ENCODE measurements around the gene ROR2. TPM values are rescaled to one million over a fixed set of nuclear protein-coding genes. Genes with fewer than 3 reads are reported as not detected.
A peak's percentile ranks its signal among the peaks of the same experiment; 100 is the strongest.

Gene ROR2
- total RNA-seq, 1 experiment from 2014 or later, result 3.2 TPM

GRCh38 chr9:91689006-91689405 lies 261.0 kb downstream of the ROR2 start:
- no peak for DNase-seq (ENCODE audit: low spot score)
- in situ Hi-C loops (cut with HindIII; ENCODE audit: low sequenced_read_pairs), result no loop called here

GRCh38 chr9:91683269-91683668 lies 266.8 kb downstream of the ROR2 start:
- DNase-seq (ENCODE audit: low spot score), result no peak
- in situ Hi-C loops (cut with HindIII; ENCODE audit: low sequenced_read_pairs), result no loop called here

- DNase-seq (ENCODE audit: low spot score), result no peak
- in situ Hi-C loops (cut with HindIII; ENCODE audit: low sequenced_read_pairs), result no loop called here
Observed at GRCh38 chr9:91682806-91683205, 267.2 kb downstream of the ROR2 start.

GRCh38 chr9:91681461-91682305 lies 268.3 kb downstream of the ROR2 start:
- peak; percentile 67 for DNase-seq (ENCODE audit: low spot score)
- in situ Hi-C loops (cut with HindIII; ENCODE audit: low sequenced_read_pairs), result no loop called here

- DNase-seq (ENCODE audit: low spot score), result no peak
- in situ Hi-C loops (cut with HindIII; ENCODE audit: low sequenced_read_pairs), result no loop called here
Observed at GRCh38 chr9:91680998-91681397, 269.0 kb downstream of the ROR2 start.

- no peak for DNase-seq (ENCODE audit: low spot score)
- in situ Hi-C loops (cut with HindIII; ENCODE audit: low sequenced_read_pairs), result no loop called here
Observed at GRCh38 chr9:91680106-91680505, 269.9 kb downstream of the ROR2 start.

GRCh38 chr9:91678807-91679580 lies 271.0 kb downstream of the ROR2 start:
- DNase-seq (ENCODE audit: low spot score), result no peak
- in situ Hi-C loops (cut with HindIII; ENCODE audit: low sequenced_read_pairs), result no loop called here

- no peak for DNase-seq (ENCODE audit: low spot score)
- in situ Hi-C loops (cut with HindIII; ENCODE audit: low sequenced_read_pairs), result no loop called here
Observed at GRCh38 chr9:91677822-91678436, 272.1 kb downstream of the ROR2 start.

- no peak for DNase-seq (ENCODE audit: low spot score)
- in situ Hi-C loops (cut with HindIII; ENCODE audit: low sequenced_read_pairs), result no loop called here
Observed at GRCh38 chr9:91677331-91677730, 272.7 kb downstream of the ROR2 start.

GRCh38 chr9:91676046-91676445 lies 274.0 kb downstream of the ROR2 start:
- in situ Hi-C loops (cut with HindIII; ENCODE audit: low sequenced_read_pairs), result no loop called here
- DNase-seq (ENCODE audit: low spot score), result no peak

- DNase-seq (ENCODE audit: low spot score), result no peak
- in situ Hi-C loops (cut with HindIII; ENCODE audit: low sequenced_read_pairs), result no loop called here
Observed at GRCh38 chr9:91664663-91665062, 285.4 kb downstream of the ROR2 start.

- in situ Hi-C loops (cut with HindIII; ENCODE audit: low sequenced_read_pairs), result no loop called here
Observed at GRCh38 chr9:91663858-91664257, 286.2 kb downstream of the ROR2 start.

GRCh38 chr9:91661451-91661850 lies 288.6 kb downstream of the ROR2 start:
- DNase-seq (ENCODE audit: low spot score), result no peak
- in situ Hi-C loops (cut with HindIII; ENCODE audit: low sequenced_read_pairs), result no loop called here

More at GRCh38 chr9:91663858-91664257, 286.2 kb downstream of the ROR2 start:
- no peak for DNase-seq (ENCODE audit: low spot score)

GRCh38 chr9:91660521-91660920 lies 289.5 kb downstream of the ROR2 start:
- in situ Hi-C loops (cut with HindIII; ENCODE audit: low sequenced_read_pairs), result no loop called here
- no peak for DNase-seq (ENCODE audit: low spot score)

GRCh38 chr9:91659529-91660495 lies 290.2 kb downstream of the ROR2 start:
- peak; percentile 4 for DNase-seq (ENCODE audit: low spot score)
- in situ Hi-C loops (cut with HindIII; ENCODE audit: low sequenced_read_pairs), result no loop called here

- in situ Hi-C loops (cut with HindIII; ENCODE audit: low sequenced_read_pairs), result no loop called here
- no peak for DNase-seq (ENCODE audit: low spot score)
Observed at GRCh38 chr9:91658513-91659105, 291.4 kb downstream of the ROR2 start.

GRCh38 chr9:91657501-91657900 lies 292.5 kb downstream of the ROR2 start:
- in situ Hi-C loops (cut with HindIII; ENCODE audit: low sequenced_read_pairs), result no loop called here
- no peak for DNase-seq (ENCODE audit: low spot score)

GRCh38 chr9:91655658-91656057 lies 294.4 kb downstream of the ROR2 start:
- in situ Hi-C loops (cut with HindIII; ENCODE audit: low sequenced_read_pairs), result no loop called here
- no peak for DNase-seq (ENCODE audit: low spot score)

- in situ Hi-C loops (cut with HindIII; ENCODE audit: low sequenced_read_pairs), result no loop called here
Observed at GRCh38 chr9:91655215-91655614, 294.8 kb downstream of the ROR2 start.

More at GRCh38 chr9:91655215-91655614, 294.8 kb downstream of the ROR2 start:
- DNase-seq (ENCODE audit: low spot score), result no peak
